Natural killer cell (primary cell): ENCODE data around the gene TBC1D24. TPM values are rescaled to one million over a fixed set of nuclear protein-coding genes. Genes with fewer than 3 reads are reported as not detected.

ENCODE experiments used
- ATAC-seq, 3 donors: fragments of 150-1000 bp in 2 of 3; fragments of 200-7000 bp in 1 of 3; cut with Tn5 transposase; 1 replicate in 1 of 3; 2 replicates in 2 of 3; pipeline ENCODE4 v1.10.0; 2021; ENCODE audit warnings: mild to moderate bottlenecking in 2 of 3, moderate library complexity in 2 of 3
- DNase-seq, 2 donors: peaks; one replicate each; pipeline versions ENCODE4 v3.0.0 to v3.0.0-alpha.2; 2013 to 2021; ENCODE audit warnings: mixed read lengths in 1 of 2
- H3K27ac ChIP-seq: one replicate; pipeline ENCODE4 v1.5.1; 2013; ENCODE audit warnings: mild to moderate bottlenecking, low read length
- H3K27me3 ChIP-seq: one replicate; pipeline ENCODE4 v1.6.1; 2013; ENCODE audit warnings: low read length; ENCODE audit not compliant: control insufficient read depth, insufficient read depth
- H3K36me3 ChIP-seq: one replicate; pipeline ENCODE4 v1.6.1; 2013; ENCODE audit warnings: low read length; ENCODE audit not compliant: control insufficient read depth, insufficient read depth
- H3K4me1 ChIP-seq: one replicate; pipeline ENCODE4 v1.6.1; 2013; ENCODE audit warnings: low read length; ENCODE audit not compliant: control insufficient read depth, insufficient read depth
- H3K4me3 ChIP-seq: one replicate; pipeline ENCODE4 v1.5.1; 2013; ENCODE audit warnings: low read length
- H3K9me3 ChIP-seq: one replicate; pipeline ENCODE4 v1.6.1; 2013; ENCODE audit warnings: low read length; ENCODE audit not compliant: control insufficient read depth, insufficient read depth
- H3K27ac Mint-ChIP-seq, 2 donors: one replicate each; pipeline ENCODE4 v1.8.0; 2022; ENCODE audit warnings: mild to moderate bottlenecking in 2 of 2, mixed read lengths in 2 of 2, moderate library complexity in 1 of 2
- H3K27me3 Mint-ChIP-seq, 2 donors: one replicate each; pipeline ENCODE4 v1.8.0; 2022; ENCODE audit warnings: low read depth in 2 of 2, mixed read lengths in 2 of 2
- H3K36me3 Mint-ChIP-seq: one replicate; pipeline ENCODE4 v1.8.0; 2022; ENCODE audit warnings: mixed read lengths
- H3K4me1 Mint-ChIP-seq, 2 donors: one replicate each; pipeline ENCODE4 v1.8.0; 2022; ENCODE audit warnings: mixed read lengths in 2 of 2
- H3K4me3 Mint-ChIP-seq: one replicate; pipeline ENCODE4 v1.8.0; 2022; ENCODE audit warnings: mild to moderate bottlenecking, moderate library complexity, mixed read lengths
- H3K9me3 Mint-ChIP-seq, 2 donors: one replicate each; pipeline ENCODE4 v1.8.0; 2022; ENCODE audit warnings: mixed read lengths in 2 of 2
- WGBS: methylation state at CpG from one replicate; pipeline ENCODE4 v1.1.7; 2013; ENCODE audit warnings: missing lambda C conversion rate; ENCODE audit not compliant: insufficient coverage; 5-methylcytosine and 5-hydroxymethylcytosine counted together
- intact Hi-C: fragments of 100-400 bp; cut with micrococcal nuclease; formaldehyde crosslinking; loops from one replicate; pipeline ENCODE4 v1.14.2; 2022
- total RNA-seq, 4 donors: library from RNA; stranded (reverse); fragments of 120-200 nt in 1 of 4; gene quantifications; one replicate each; pipeline versions ENCODE4 v1.2.3 to v1.2.4, GENCODE V29; 2013 to 2022
- TF ChIP-seq, protein P1 (sequence below): fragments of 200-600 bp; IDR thresholded peaks from one replicate; pipeline ENCODE4 v1.8.0; 2022; ENCODE audit warnings: antibody characterized with exemption

TBC1D24 gene
- total RNA-seq, 3 donors from 2014 or later (not counting 1 experiment from before 2014, with no cell fraction given), result 7.2 to 13.0 (median 10.9) TPM

DNA sequence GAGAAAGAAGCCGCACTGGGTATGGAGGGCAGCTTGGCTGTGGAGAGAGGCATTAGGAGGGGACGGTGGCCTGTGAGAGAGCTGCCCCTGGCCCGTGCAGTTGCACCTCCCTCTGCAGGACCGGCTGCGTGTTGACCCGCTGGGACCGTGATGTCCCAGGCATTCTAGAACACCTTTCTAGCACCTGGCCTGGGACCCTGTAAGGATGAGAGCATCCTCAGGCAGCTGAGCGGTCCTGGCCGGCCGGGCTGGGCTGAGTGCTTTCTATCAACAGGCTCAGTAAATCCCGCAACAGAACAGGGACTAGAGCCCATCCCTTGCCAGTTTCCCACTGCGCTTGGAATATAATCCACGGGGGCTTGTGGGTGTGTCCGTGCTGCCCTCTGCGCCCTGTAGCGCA, 14.7 kb downstream of the TBC1D24 start:
- 96% methylated on average over 16 of the region's 16 CpGs for WGBS
- intact Hi-C loops, result loop anchor here (10.0 kb wide), 1 partner anchor 485 kb away; the partner anchor contains the start of gene ZNF598
- ATAC-seq, result no peak

GRCh38 chr16:2490190-2491105, 15.5 kb downstream of the TBC1D24 start:
- no peak overlapping the region for H3K27ac Mint-ChIP-seq
- 95% methylated on average over 23 of the region's 23 CpGs for WGBS
- no peaks in the 10 kb centered on the region for H3K27me3 ChIP-seq
- H3K27me3 Mint-ChIP-seq, result peaks cover 0 to 3% of the 10 kb centered on the region in 2 donors
- H3K9me3 ChIP-seq, result no peaks in the 10 kb centered on the region
- peaks cover 15 to 24% of the 10 kb centered on the region in 2 donors for H3K4me1 Mint-ChIP-seq
- H3K27ac ChIP-seq, result no peak overlapping the region
- ATAC-seq (no peak), DNase-seq (no peak)
- H3K4me1 ChIP-seq, result peaks cover 32% of the 10 kb centered on the region
- H3K4me3 Mint-ChIP-seq, result no peak overlapping the region
- H3K9me3 Mint-ChIP-seq, result no peaks in the 10 kb centered on the region
- H3K36me3 ChIP-seq, result no peaks in the 10 kb centered on the region
- H3K36me3 Mint-ChIP-seq, result no peaks in the 10 kb centered on the region
- no peak overlapping the region for H3K4me3 ChIP-seq
- intact Hi-C loops, result no loop called here
- TF ChIP-seq, protein P1, sequence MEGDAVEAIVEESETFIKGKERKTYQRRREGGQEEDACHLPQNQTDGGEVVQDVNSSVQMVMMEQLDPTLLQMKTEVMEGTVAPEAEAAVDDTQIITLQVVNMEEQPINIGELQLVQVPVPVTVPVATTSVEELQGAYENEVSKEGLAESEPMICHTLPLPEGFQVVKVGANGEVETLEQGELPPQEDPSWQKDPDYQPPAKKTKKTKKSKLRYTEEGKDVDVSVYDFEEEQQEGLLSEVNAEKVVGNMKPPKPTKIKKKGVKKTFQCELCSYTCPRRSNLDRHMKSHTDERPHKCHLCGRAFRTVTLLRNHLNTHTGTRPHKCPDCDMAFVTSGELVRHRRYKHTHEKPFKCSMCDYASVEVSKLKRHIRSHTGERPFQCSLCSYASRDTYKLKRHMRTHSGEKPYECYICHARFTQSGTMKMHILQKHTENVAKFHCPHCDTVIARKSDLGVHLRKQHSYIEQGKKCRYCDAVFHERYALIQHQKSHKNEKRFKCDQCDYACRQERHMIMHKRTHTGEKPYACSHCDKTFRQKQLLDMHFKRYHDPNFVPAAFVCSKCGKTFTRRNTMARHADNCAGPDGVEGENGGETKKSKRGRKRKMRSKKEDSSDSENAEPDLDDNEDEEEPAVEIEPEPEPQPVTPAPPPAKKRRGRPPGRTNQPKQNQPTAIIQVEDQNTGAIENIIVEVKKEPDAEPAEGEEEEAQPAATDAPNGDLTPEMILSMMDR, result no peak

More for the DNA sequence above, 14.7 kb downstream of the TBC1D24 start:
- Histone ChIP-seq H3K4me1 (peaks cover 37% of the 10 kb centered on the region), H3K36me3 (no peaks in the 10 kb centered on the region), H3K27ac (no peak overlapping the region), H3K9me3 (no peaks in the 10 kb centered on the region), H3K4me3 (no peak overlapping the region), H3K27me3 (no peaks in the 10 kb centered on the region)
- TF ChIP-seq, protein P1, result no peak
- Mint-ChIP-seq H3K27ac (no peak overlapping the region), H3K36me3 (no peaks in the 10 kb centered on the region), H3K4me1 (peaks cover 15 to 25% of the 10 kb centered on the region in 2 donors), H3K27me3 (peaks cover 0 to 3% of the 10 kb centered on the region in 2 donors), H3K9me3 (no peaks in the 10 kb centered on the region), H3K4me3 (no peak overlapping the region)
- DNase-seq, result no peak

- Histone ChIP-seq H3K36me3 (peaks cover 6% of the 10 kb centered on the region), H3K9me3 (no peaks in the 10 kb centered on the region), H3K4me3 (no peak overlapping the region), H3K4me1 (peaks cover 14% of the 10 kb centered on the region), H3K27me3 (no peaks in the 10 kb centered on the region), H3K27ac (no peak overlapping the region)
- H3K4me1 Mint-ChIP-seq, result peaks cover 5 to 10% of the 10 kb centered on the region in 2 donors
- TF ChIP-seq, protein P1, result no peak
- no peak for ATAC-seq
- intact Hi-C loops, result no loop called here
- peaks cover 0 to 1% of the 10 kb centered on the region in 2 donors for H3K27me3 Mint-ChIP-seq
- no peak for DNase-seq
- H3K36me3 Mint-ChIP-seq, result no peaks in the 10 kb centered on the region
- no peaks in the 10 kb centered on the region for H3K9me3 Mint-ChIP-seq
- 98% methylated on average over 13 of the region's 13 CpGs for whole genome bisulfite sequencing
- H3K4me3 Mint-ChIP-seq, result no peak overlapping the region
- H3K27ac Mint-ChIP-seq, result no peak overlapping the region
Observed at GRCh38 chr16:2492292-2492691, 17.4 kb downstream of the TBC1D24 start.
